CD14-positive monocyte (primary cell): ENCODE data around the gene CHN1. TPM values are rescaled to one million over a fixed set of nuclear protein-coding genes. Genes with fewer than 3 reads are reported as not detected.

Experiments
- DNase-seq, 3 donors: peaks; one replicate each; pipeline ENCODE4 v3.0.0-alpha.2; 2011 to 2022
- H2AFZ ChIP-seq: 2 replicates; pipeline ENCODE4 v1.6.0; 2012; ENCODE audit warnings: mild to moderate bottlenecking, low read depth, low read length, inconsistent platforms; ENCODE audit not compliant: insufficient read depth, poor library complexity, severe bottlenecking
- H3K27ac ChIP-seq, 2 donors: 1 replicate in 1 of 2; 2 replicates in 1 of 2; pipeline ENCODE4 v1.5.1; 2012 to 2013; ENCODE audit warnings: low read length in 2 of 2, control low read depth in 1 of 2, inconsistent platforms in 1 of 2, low read depth in 1 of 2, mild to moderate bottlenecking in 1 of 2
- H3K27me3 ChIP-seq, 2 donors: one replicate each; pipeline versions ENCODE4 v1.6.0 to v1.6.1; 2011 to 2013; ENCODE audit warnings: low read length in 2 of 2; ENCODE audit not compliant: control insufficient read depth in 2 of 2, insufficient read depth in 2 of 2
- H3K36me3 ChIP-seq, 2 donors: replicated peaks in 1 of 2; 1 replicate in 1 of 2; 2 replicates in 1 of 2; pipeline versions ENCODE4 v1.5.1 to v1.6.1; 2012 to 2013; ENCODE audit warnings: low read length in 2 of 2, control low read depth in 1 of 2, inconsistent platforms in 1 of 2, mild to moderate bottlenecking in 1 of 2; ENCODE audit not compliant: insufficient read depth in 2 of 2, control insufficient read depth in 1 of 2
- H3K4me1 ChIP-seq, 2 donors: 1 replicate in 1 of 2; 2 replicates in 1 of 2; pipeline versions ENCODE4 v1.5.1 to v1.6.1; 2012 to 2013; ENCODE audit warnings: low read length in 2 of 2, control low read depth in 1 of 2, inconsistent platforms in 1 of 2, mild to moderate bottlenecking in 1 of 2, moderate library complexity in 1 of 2; ENCODE audit not compliant: insufficient read depth in 2 of 2, control insufficient read depth in 1 of 2
- H3K4me2 ChIP-seq: replicated peaks from 2 replicates; pipeline ENCODE3; 2012; ENCODE audit warnings: low read length, moderate library complexity, mild to moderate bottlenecking; ENCODE audit not compliant: poor library complexity, severe bottlenecking; ENCODE audit errors: extremely low read depth
- H3K4me3 ChIP-seq, 3 experiments: fragments of 200-600 bp in 1 of 3; sonication (generic) in 1 of 3; replicated peaks in 1 of 3; 1 replicate in 2 of 3; 2 replicates in 1 of 3; pipeline ENCODE4 v1.5.1; 2011 to 2013; ENCODE audit warnings: low read length in 3 of 3, mild to moderate bottlenecking in 3 of 3, control low read depth in 2 of 3, low read depth in 2 of 3, inconsistent platforms in 1 of 3, moderate library complexity in 1 of 3
- H3K79me2 ChIP-seq: 2 replicates; pipeline ENCODE4 v1.6.0; 2012; ENCODE audit warnings: mild to moderate bottlenecking, control low read depth, inconsistent platforms, low read length, moderate library complexity; ENCODE audit not compliant: insufficient read depth
- H3K9ac ChIP-seq: 2 replicates; pipeline ENCODE4 v1.6.0; 2017; ENCODE audit warnings: low read length, mild to moderate bottlenecking; ENCODE audit not compliant: insufficient read depth, poor library complexity, severe bottlenecking
- H3K9me3 ChIP-seq, 2 donors: replicated peaks in 1 of 2; 1 replicate in 1 of 2; 2 replicates in 1 of 2; pipeline versions ENCODE4 v1.5.1 to v1.6.1; 2012 to 2013; ENCODE audit warnings: low read length in 2 of 2, control low read depth in 1 of 2; ENCODE audit not compliant: control insufficient read depth in 1 of 2, insufficient read depth in 1 of 2
- H4K20me1 ChIP-seq: 2 replicates; pipeline ENCODE4 v1.6.0; 2012; ENCODE audit warnings: mild to moderate bottlenecking, low read length, control low read depth, moderate library complexity; ENCODE audit not compliant: insufficient read depth
- H3K27ac Mint-ChIP-seq, 7 donors: one replicate each; pipeline ENCODE4 v1.8.0; 2020; ENCODE audit warnings: mild to moderate bottlenecking in 7 of 7, mixed read lengths in 7 of 7, moderate library complexity in 6 of 7, inconsistent platforms in 2 of 7
- H3K27me3 Mint-ChIP-seq, 3 donors: one replicate each; pipeline ENCODE4 v1.8.0; 2021 to 2022; ENCODE audit warnings: low read depth in 3 of 3, mild to moderate bottlenecking in 3 of 3, mixed read lengths in 3 of 3, moderate library complexity in 3 of 3, inconsistent platforms in 1 of 3
- H3K36me3 Mint-ChIP-seq, 2 donors: one replicate each; pipeline ENCODE4 v1.8.0; 2020; ENCODE audit warnings: mixed read lengths in 2 of 2, inconsistent platforms in 1 of 2, mild to moderate bottlenecking in 1 of 2
- H3K4me1 Mint-ChIP-seq: one replicate; pipeline ENCODE4 v1.8.0; 2020; ENCODE audit warnings: mild to moderate bottlenecking, mixed read lengths
- H3K4me3 Mint-ChIP-seq, 2 donors: one replicate each; pipeline ENCODE4 v1.8.0; 2020; ENCODE audit warnings: mild to moderate bottlenecking in 2 of 2, mixed read lengths in 2 of 2, moderate library complexity in 1 of 2
- H3K9me3 Mint-ChIP-seq, 7 donors: one replicate each; pipeline ENCODE4 v1.8.0; 2020 to 2022; ENCODE audit warnings: mixed read lengths in 7 of 7, mild to moderate bottlenecking in 6 of 7, moderate library complexity in 6 of 7, inconsistent platforms in 2 of 7
- CTCF ChIP-seq: fragments of 200-600 bp; IDR thresholded peaks from one replicate; pipeline ENCODE4 v1.8.0; 2022; ENCODE audit warnings: antibody characterized with exemption, mild to moderate bottlenecking
- WGBS: methylation state at CpG from one replicate; pipeline ENCODE4 v1.1.5; 2013; ENCODE audit warnings: missing lambda C conversion rate; ENCODE audit not compliant: insufficient coverage; 5-methylcytosine and 5-hydroxymethylcytosine counted together
- intact Hi-C, 2 donors: fragments of 100-400 bp; cut with micrococcal nuclease; formaldehyde crosslinking; loops; one replicate each; pipeline versions ENCODE4 v1.15.0 to v1.15.1; 2023
- polyA plus RNA-seq, 3 donors: library from polyadenylated mRNA; depleted of rRNA in 1 of 3; unstranded in 2 of 3; stranded (reverse) in 1 of 3; fragments of 300-500 nt in 2 of 3; fragments of >200 nt in 1 of 3; fragmentation: Illumina TruSeq in 2 of 3; gene quantifications; 1 replicate in 2 of 3; 2 replicates in 1 of 3; pipeline ENCODE4 v1.2.3, GENCODE V29; 2012 to 2021

Gene CHN1
- polyA plus RNA-seq, 3 donors, result 0.36 TPM; not detected in 2

GRCh38 chr2:174786066-174786725 lies 219.0 kb downstream of the CHN1 start:
- Mint-ChIP-seq H3K4me1 (peaks cover 7% of the 10 kb centered on the region), H3K4me3 (no peak overlapping the region), H3K36me3 (no peaks in the 10 kb centered on the region), H3K9me3 (peaks cover 0 to 1% (median 0%) of the 10 kb centered on the region in 7 donors), H3K27me3 (peaks cover 0 to 5% (median 3%) of the 10 kb centered on the region in 3 donors), H3K27ac (no peak overlapping the region)
- DNase-seq, result no peak
- no peaks in the 10 kb centered on the region for H3K36me3 ChIP-seq
- H2AFZ ChIP-seq, result no peak overlapping the region
- intact Hi-C loops, result no loop called here
- WGBS, result 100% methylated on average over 1 of the region's 8 CpGs
- peaks cover 0 to 3% of the 10 kb centered on the region in 2 donors for H3K27me3 ChIP-seq
- no peak overlapping the region for H3K9ac ChIP-seq
- no peak for TF ChIP-seq CTCF
- peaks cover 0 to 4% of the 10 kb centered on the region in 2 donors for H3K4me1 ChIP-seq
- no peak overlapping the region for H3K4me3 ChIP-seq
- H4K20me1 ChIP-seq, result no peaks in the 10 kb centered on the region
- no peaks in the 10 kb centered on the region for H3K79me2 ChIP-seq
- no peak overlapping the region for H3K4me2 ChIP-seq
- H3K27ac ChIP-seq, result no peak overlapping the region
- H3K9me3 ChIP-seq, result no peaks in the 10 kb centered on the region

- H4K20me1 ChIP-seq, result no peaks in the 10 kb centered on the region
- H3K4me2 ChIP-seq, result no peak overlapping the region
- intact Hi-C loops, result no loop called here
- Mint-ChIP-seq H3K36me3 (no peaks in the 10 kb centered on the region), H3K9me3 (peaks cover 0 to 1% (median 0%) of the 10 kb centered on the region in 7 donors), H3K27me3 (peaks cover 1 to 5% (median 2%) of the 10 kb centered on the region in 3 donors), H3K4me1 (peaks cover 7% of the 10 kb centered on the region), H3K4me3 (no peak overlapping the region), H3K27ac (no peak overlapping the region)
- H3K79me2 ChIP-seq, result no peaks in the 10 kb centered on the region
- H3K36me3 ChIP-seq, result no peaks in the 10 kb centered on the region
- no peaks in the 10 kb centered on the region for H3K9me3 ChIP-seq
- DNase-seq, result no peak
- H2AFZ ChIP-seq, result no peak overlapping the region
- no peak overlapping the region for H3K27ac ChIP-seq
- WGBS, result 93% methylated on average over 2 of the region's 3 CpGs
- peaks cover 0 to 3% of the 10 kb centered on the region in 2 donors for H3K27me3 ChIP-seq
- H3K4me1 ChIP-seq, result peaks cover 0 to 4% of the 10 kb centered on the region in 2 donors
- no peak for TF ChIP-seq CTCF
- no peak overlapping the region for H3K4me3 ChIP-seq
- no peak overlapping the region for H3K9ac ChIP-seq
Observed at GRCh38 chr2:174785481-174785880, 219.7 kb downstream of the CHN1 start.
